Activated CD4-positive, alpha-beta T cell treated with anti-CD3 and anti-CD28 coated beads for 4 hours (primary cell): ENCODE measurements around the gene NEMF.

Experiments
- DNase-seq, 2 donors: peaks; one replicate each; pipeline ENCODE4 v3.0.0-alpha.2; 2020

The NEMF gene

DNA sequence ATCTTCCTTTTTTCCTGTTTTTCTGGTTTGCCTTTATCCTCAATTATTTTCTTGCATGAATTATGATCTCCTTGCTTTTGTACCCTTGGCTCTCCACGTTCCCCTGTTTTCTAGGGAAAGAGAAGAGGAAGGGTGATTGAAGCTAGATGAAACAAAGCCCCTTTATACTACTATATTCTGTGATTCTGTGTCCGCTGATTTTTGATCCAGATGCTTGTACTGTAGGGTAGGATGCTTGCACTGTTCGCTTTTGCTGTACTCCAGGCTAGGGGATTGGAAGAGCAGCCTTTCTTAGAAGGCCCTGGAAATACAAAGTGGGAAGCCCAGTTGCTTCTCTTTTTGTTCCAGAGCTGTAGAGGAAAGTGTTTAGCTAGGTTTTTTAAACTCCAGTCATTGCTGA, 119.7 kb downstream of the NEMF start:
- no peak for DNase-seq
